ENCODE results near the gene FTSJ1. TPM values are rescaled to one million over a fixed set of nuclear protein-coding genes. Genes with fewer than 3 reads are reported as not detected.

Gene FTSJ1
- total and polyA plus RNA-seq, 8 donors: 14.8 to 35.5 (median 21.0) TPM

- no peaks in the 10 kb centered on the region for H3K27me3 ChIP-seq
- FAIRE-seq (no peak), ATAC-seq (no peak), DNase-seq (no peak)
- intact Hi-C loops (cut with DNase I): no loop called here
- H3K36me3 ChIP-seq: no peaks in the 10 kb centered on the region
- WGBS, 2 donors: 57 to 58% methylated on average over 8 of the region's 8 CpGs
- H3K27ac ChIP-seq: no peak overlapping the region
- no peak for TF ChIP-seq CTCF (IDR thresholded peaks at IDR 0.05)
- H3K4me1 ChIP-seq: no peaks in the 10 kb centered on the region
- no peaks in the 10 kb centered on the region for H3K9me3 ChIP-seq
- no peak overlapping the region for H3K4me3 ChIP-seq
Measured at GRCh38 chrX:48471504-48471903, 4.5 kb upstream of the FTSJ1 start.

- no peaks in the 10 kb centered on the region for H3K4me1 ChIP-seq
- H3K27ac ChIP-seq: peak overlapping the region in 1 of 4 donors; percentile 33
- FAIRE-seq (no peak), DNase-seq (peak in 3 of 6 donors; percentile 57 to 68 (median 58)), ATAC-seq (peak in 3 of 4 donors; percentile 16 to 47 (median 44))
- TF ChIP-seq CTCF (IDR thresholded peaks at IDR 0.05): no peak
- H3K4me3 ChIP-seq: no peak overlapping the region
- H3K27me3 ChIP-seq: no peaks in the 10 kb centered on the region
- 29 to 52% methylated on average over 9 of the region's 9 CpGs for WGBS, 2 donors
- intact Hi-C loops (cut with DNase I): no loop called here
- H3K9me3 ChIP-seq: no peaks in the 10 kb centered on the region
- H3K36me3 ChIP-seq: no peaks in the 10 kb centered on the region
Measured at GRCh38 chrX:48472225-48472624, 3.8 kb upstream of the FTSJ1 start.

GRCh38 chrX:48472851-48473703 lies 2.9 kb upstream of the FTSJ1 start:
- H3K9me3 ChIP-seq: no peaks in the 10 kb centered on the region
- H3K27me3 ChIP-seq: no peaks in the 10 kb centered on the region
- intact Hi-C loops (cut with DNase I): no loop called here
- FAIRE-seq (no peak), DNase-seq (peak in 1 of 6 donors; percentile 61), ATAC-seq (peak in 2 of 4 donors; percentile 13 to 21)
- 35 to 43% methylated on average over 12 of the region's 12 CpGs for WGBS, 2 donors
- H3K27ac ChIP-seq: peak overlapping the region in 2 of 4 donors; percentile 33
- H3K36me3 ChIP-seq: no peaks in the 10 kb centered on the region
- no peaks in the 10 kb centered on the region for H3K4me1 ChIP-seq
- no peak for TF ChIP-seq CTCF (IDR thresholded peaks at IDR 0.05)
- H3K4me3 ChIP-seq: no peak overlapping the region

GRCh38 chrX:48473704-48473990 lies 2.4 kb upstream of the FTSJ1 start:
- intact Hi-C loops (cut with DNase I): no loop called here
- TF ChIP-seq CTCF (IDR thresholded peaks at IDR 0.05): no peak
- no peak for DNase-seq
- H3K27ac ChIP-seq: no peak overlapping the region
- H3K4me1 ChIP-seq: no peaks in the 10 kb centered on the region
- WGBS, 2 donors: 52 to 65% methylated on average over 9 of the region's 9 CpGs
- no peaks in the 10 kb centered on the region for H3K9me3 ChIP-seq
- no peak for ATAC-seq
- no peaks in the 10 kb centered on the region for H3K27me3 ChIP-seq
- H3K4me3 ChIP-seq: no peak overlapping the region
- no peak for FAIRE-seq
- H3K36me3 ChIP-seq: no peaks in the 10 kb centered on the region

GRCh38 chrX:48474127-48474526 lies 1.9 kb upstream of the FTSJ1 start:
- intact Hi-C loops (cut with DNase I): no loop called here
- FAIRE-seq: no peak
- no peak overlapping the region for H3K27ac ChIP-seq
- no peak overlapping the region for H3K4me3 ChIP-seq
- H3K4me1 ChIP-seq: no peaks in the 10 kb centered on the region
- TF ChIP-seq CTCF (IDR thresholded peaks at IDR 0.05): no peak
- ATAC-seq: no peak
- H3K27me3 ChIP-seq: no peaks in the 10 kb centered on the region
- no peaks in the 10 kb centered on the region for H3K36me3 ChIP-seq
- WGBS, 2 donors: 43 to 59% methylated on average over 10 of the region's 10 CpGs
- DNase-seq: no peak
- no peaks in the 10 kb centered on the region for H3K9me3 ChIP-seq
